Measurements from ENCODE around the gene ALDH3A1.

ALDH3A1 gene

DNA sequence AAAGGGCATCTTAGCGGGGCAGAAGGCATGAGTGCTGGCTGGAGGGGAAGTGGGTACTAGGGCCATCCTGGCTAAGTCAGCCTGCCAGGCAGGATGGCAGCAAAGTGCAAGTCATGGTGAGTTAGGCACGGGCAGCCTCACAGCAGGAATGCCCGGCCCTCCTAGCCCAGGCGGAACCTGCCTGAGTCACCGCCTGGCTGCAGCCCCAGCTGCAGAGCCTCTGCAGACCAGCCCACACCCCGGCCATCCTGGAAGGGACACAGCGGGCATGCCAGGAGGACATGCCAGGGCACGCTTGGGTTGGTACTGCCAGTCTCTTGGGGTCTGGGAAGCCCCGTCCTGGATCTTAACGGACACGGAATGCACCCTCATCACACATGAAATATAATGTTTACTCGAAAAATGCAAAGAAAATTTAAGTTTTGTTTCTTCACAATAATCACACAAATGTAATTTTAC lies 5.0 kb upstream of the ALDH3A1 start:
- no peak overlapping the region for H3K27ac ChIP-seq
- H3K4me3 ChIP-seq (IDR thresholded peaks at IDR 0.05; ENCODE audit: insufficient read depth, low read depth, low read length) = no peak overlapping the region
- H3K27me3 ChIP-seq (ENCODE audit: insufficient read depth, low read depth) = no peaks in the 10 kb centered on the region
- no peak overlapping the region for H3K9ac ChIP-seq
- H2AFZ ChIP-seq (ENCODE audit: low read depth) = no peak overlapping the region
- H3K36me3 ChIP-seq (ENCODE audit: insufficient read depth) = no peaks in the 10 kb centered on the region
- no peaks in the 10 kb centered on the region for H4K20me1 ChIP-seq (ENCODE audit: insufficient read depth)
- TF ChIP-seq, protein P1, sequence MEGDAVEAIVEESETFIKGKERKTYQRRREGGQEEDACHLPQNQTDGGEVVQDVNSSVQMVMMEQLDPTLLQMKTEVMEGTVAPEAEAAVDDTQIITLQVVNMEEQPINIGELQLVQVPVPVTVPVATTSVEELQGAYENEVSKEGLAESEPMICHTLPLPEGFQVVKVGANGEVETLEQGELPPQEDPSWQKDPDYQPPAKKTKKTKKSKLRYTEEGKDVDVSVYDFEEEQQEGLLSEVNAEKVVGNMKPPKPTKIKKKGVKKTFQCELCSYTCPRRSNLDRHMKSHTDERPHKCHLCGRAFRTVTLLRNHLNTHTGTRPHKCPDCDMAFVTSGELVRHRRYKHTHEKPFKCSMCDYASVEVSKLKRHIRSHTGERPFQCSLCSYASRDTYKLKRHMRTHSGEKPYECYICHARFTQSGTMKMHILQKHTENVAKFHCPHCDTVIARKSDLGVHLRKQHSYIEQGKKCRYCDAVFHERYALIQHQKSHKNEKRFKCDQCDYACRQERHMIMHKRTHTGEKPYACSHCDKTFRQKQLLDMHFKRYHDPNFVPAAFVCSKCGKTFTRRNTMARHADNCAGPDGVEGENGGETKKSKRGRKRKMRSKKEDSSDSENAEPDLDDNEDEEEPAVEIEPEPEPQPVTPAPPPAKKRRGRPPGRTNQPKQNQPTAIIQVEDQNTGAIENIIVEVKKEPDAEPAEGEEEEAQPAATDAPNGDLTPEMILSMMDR (conservative IDR thresholded peaks at IDR 0.05; ENCODE audit: low read depth, low read length) = no peak
- H3K79me2 ChIP-seq (ENCODE audit: insufficient read depth, low read depth) = no peaks in the 10 kb centered on the region
- no peaks in the 10 kb centered on the region for H3K4me1 ChIP-seq (ENCODE audit: low read depth, poor library complexity, severe bottlenecking)
- no peak overlapping the region for H3K4me2 ChIP-seq

DNA sequence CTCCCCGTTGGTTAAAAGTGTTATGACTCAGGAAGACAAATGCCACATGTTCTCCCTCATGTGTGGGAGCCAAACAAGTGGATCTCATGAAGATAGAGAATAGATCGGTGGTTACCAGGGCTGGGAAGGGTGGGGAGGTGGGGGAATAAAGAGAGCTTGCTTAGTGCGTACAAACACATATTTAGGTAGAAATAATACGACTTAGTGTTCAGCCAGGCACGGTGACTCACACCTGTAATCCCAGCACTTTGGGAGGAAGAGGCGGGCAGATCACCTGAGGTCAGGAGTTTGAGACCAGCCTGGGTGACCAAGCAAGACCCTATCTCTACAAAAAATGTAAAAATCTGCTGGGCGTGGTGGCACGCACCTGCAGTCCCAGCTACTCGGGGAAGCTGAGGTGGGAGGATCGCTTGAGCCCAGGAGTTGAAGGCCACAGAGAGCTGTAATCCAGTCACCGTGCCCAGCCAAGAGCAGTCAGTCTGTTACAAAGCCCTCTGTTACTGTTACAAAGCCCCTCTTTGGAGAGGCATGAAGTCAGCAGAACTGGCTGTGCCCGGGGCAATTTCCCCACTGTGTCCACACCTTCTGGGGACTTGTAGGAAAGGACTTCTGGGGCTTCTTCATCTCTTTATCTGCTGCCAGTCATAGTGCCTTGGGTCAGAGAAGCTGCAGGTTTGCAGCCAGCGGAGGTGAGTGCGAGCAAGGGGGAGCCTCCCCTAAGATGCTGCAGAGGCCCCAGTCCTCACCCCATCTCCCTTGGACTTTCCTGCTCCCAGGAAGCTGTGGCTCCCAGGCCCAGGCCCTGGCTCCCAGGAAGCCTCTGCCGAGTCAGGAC lies 4.3 kb upstream of the ALDH3A1 start:
- Histone ChIP-seq H2AFZ (ENCODE audit: low read depth) (no peak overlapping the region), H3K4me2 (no peak overlapping the region), H3K36me3 (ENCODE audit: insufficient read depth) (no peaks in the 10 kb centered on the region), H3K9ac (no peak overlapping the region), H4K20me1 (ENCODE audit: insufficient read depth) (no peaks in the 10 kb centered on the region), H3K4me1 (ENCODE audit: low read depth, poor library complexity, severe bottlenecking) (no peaks in the 10 kb centered on the region), H3K27me3 (ENCODE audit: insufficient read depth, low read depth) (no peaks in the 10 kb centered on the region), H3K27ac (no peak overlapping the region), H3K4me3 (IDR thresholded peaks at IDR 0.05; ENCODE audit: insufficient read depth, low read depth, low read length) (no peak overlapping the region), H3K79me2 (ENCODE audit: insufficient read depth, low read depth) (no peaks in the 10 kb centered on the region)
- TF ChIP-seq, protein P1 (conservative IDR thresholded peaks at IDR 0.05; ENCODE audit: low read depth, low read length) = no peak

DNA sequence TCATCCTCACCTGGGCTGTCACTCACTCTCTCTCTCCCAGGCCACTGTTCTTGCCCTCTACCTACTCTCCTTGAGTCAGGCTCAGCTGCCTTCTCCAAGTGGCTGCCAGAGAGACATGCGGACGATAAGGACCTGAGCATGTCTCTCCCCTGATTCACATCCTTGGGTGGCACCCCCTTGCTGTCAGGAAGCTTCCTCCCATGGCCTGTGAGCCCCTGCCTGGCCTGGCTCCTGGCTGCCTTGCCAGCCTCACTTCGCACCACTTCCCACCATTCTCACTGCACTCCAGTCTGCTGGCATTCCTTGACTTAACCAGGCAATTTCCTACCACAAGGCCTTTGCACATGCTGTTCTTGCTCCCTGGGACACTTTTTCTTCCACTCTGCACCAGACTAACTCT lies 2.7 kb upstream of the ALDH3A1 start:
- H3K9ac ChIP-seq = no peak overlapping the region
- TF ChIP-seq, protein P1 (conservative IDR thresholded peaks at IDR 0.05; ENCODE audit: low read depth, low read length) = no peak
- H3K27me3 ChIP-seq (ENCODE audit: insufficient read depth, low read depth) = no peaks in the 10 kb centered on the region
- no peak overlapping the region for H2AFZ ChIP-seq (ENCODE audit: low read depth)
- no peaks in the 10 kb centered on the region for H3K36me3 ChIP-seq (ENCODE audit: insufficient read depth)
- no peaks in the 10 kb centered on the region for H3K4me1 ChIP-seq (ENCODE audit: low read depth, poor library complexity, severe bottlenecking)
- H3K79me2 ChIP-seq (ENCODE audit: insufficient read depth, low read depth) = no peaks in the 10 kb centered on the region
- no peaks in the 10 kb centered on the region for H4K20me1 ChIP-seq (ENCODE audit: insufficient read depth)
- H3K4me3 ChIP-seq (IDR thresholded peaks at IDR 0.05; ENCODE audit: insufficient read depth, low read depth, low read length) = no peak overlapping the region
- H3K4me2 ChIP-seq = no peak overlapping the region
- H3K27ac ChIP-seq = no peak overlapping the region

GRCh38 chr17:19750020-19750572 lies 2.0 kb upstream of the ALDH3A1 start:
- Histone ChIP-seq H3K79me2 (ENCODE audit: insufficient read depth, low read depth) (no peaks in the 10 kb centered on the region), H4K20me1 (ENCODE audit: insufficient read depth) (no peaks in the 10 kb centered on the region), H3K36me3 (ENCODE audit: insufficient read depth) (no peaks in the 10 kb centered on the region), H3K4me2 (no peak overlapping the region), H3K27me3 (ENCODE audit: insufficient read depth, low read depth) (no peaks in the 10 kb centered on the region), H3K27ac (no peak overlapping the region), H3K9ac (no peak overlapping the region), H2AFZ (ENCODE audit: low read depth) (no peak overlapping the region), H3K4me3 (IDR thresholded peaks at IDR 0.05; ENCODE audit: insufficient read depth, low read depth, low read length) (no peak overlapping the region), H3K4me1 (ENCODE audit: low read depth, poor library complexity, severe bottlenecking) (no peaks in the 10 kb centered on the region)
- TF ChIP-seq, protein P1 (conservative IDR thresholded peaks at IDR 0.05; ENCODE audit: low read depth, low read length) = no peak
